ENCODE results near the gene S100A14. TPM values are rescaled to one million over a fixed set of nuclear protein-coding genes. Genes with fewer than 3 reads are reported as not detected.

Gene S100A14
- 100 to 1,000 TPM in 1 of 12 donors, 10 to 100 TPM in 3, 1 to 10 TPM in 1, under 1 TPM in 5, not detected in 2; 0.29 to 118 (median 0.99) TPM for polyA plus RNA-seq (ENCODE audit: insufficient read length in 12 of 12)
- long read RNA-seq, donor 1, transcript S100A14-206 (3 exons, 1,025 nt), result minor isoform, 27 of 206 reads
- long read RNA-seq, donor 1, transcript S100A14-201 (4 exons, 1,058 nt), result major isoform, 168 of 206 reads
- long read RNA-seq, donor 1, partial matches to known transcripts, result 11 of 206 reads
- long read RNA-seq, donor 1, other reads (novel, unspliced or antisense), result 0 of 206 reads
- long read RNA-seq, donor 2, result 0 reads
- long read RNA-seq, donor 3, partial matches to known transcripts, result 0 of 1 reads
- long read RNA-seq, donor 3, other reads (novel, unspliced or antisense), result 0 of 1 reads
- long read RNA-seq, donor 4, result 0 reads
- long read RNA-seq, donor 5, result 0 reads
- long read RNA-seq, donor 6, result 0 reads
- long read RNA-seq, donor 7, partial matches to known transcripts, result 0 of 3 reads
- long read RNA-seq, donor 7, other reads (novel, unspliced or antisense), result 0 of 3 reads
- long read RNA-seq, donor 8, result 0 reads
- long read RNA-seq, donor 9, transcript S100A14-201 (4 exons, 1,058 nt), result major isoform, 13 of 13 reads
- long read RNA-seq, donor 9, partial matches to known transcripts, result 0 of 13 reads
- long read RNA-seq, donor 9, other reads (novel, unspliced or antisense), result 0 of 13 reads
- long read RNA-seq, donor 10, result 0 reads
- long read RNA-seq, donor 11, result 0 reads

GRCh38 chr1:153616144-153616916 is at the start of gene S100A14:
TSS of gene S100A14 (minus strand) at chr1:153616325. CDS start at chr1:153615858, 467 bp downstream.
- no peak for DNase-seq

- no peak for DNase-seq
Observed at GRCh38 chr1:153663211-153663610, 47.1 kb upstream of the S100A14 start.

- no peak for DNase-seq
Observed at GRCh38 chr1:153662269-153662668, 46.1 kb upstream of the S100A14 start.

GRCh38 chr1:153661111-153661708 is 45.1 kb upstream of the S100A14 start:
- no peak for DNase-seq

- no peak for DNase-seq
Observed at GRCh38 chr1:153659656-153660055, 43.5 kb upstream of the S100A14 start.

- no peak for DNase-seq
Observed at GRCh38 chr1:153659175-153659534, 43.0 kb upstream of the S100A14 start.

GRCh38 chr1:153658400-153659174 is 42.5 kb upstream of the S100A14 start, which contains the start of gene SNAPIN:
TSS of gene SNAPIN (plus strand) at chr1:153658703. CDS start at chr1:153658744, 41 bp downstream.
- peak; percentile 94 for DNase-seq

- DNase-seq, result no peak
Observed at GRCh38 chr1:153655333-153655732, 39.2 kb upstream of the S100A14 start.

GRCh38 chr1:153652805-153653500 is 36.8 kb upstream of the S100A14 start:
- DNase-seq, result no peak

- DNase-seq, result no peak
Observed at GRCh38 chr1:153651771-153652170, 35.6 kb upstream of the S100A14 start.

GRCh38 chr1:153649863-153650235 is 33.7 kb upstream of the S100A14 start:
- peak; percentile 55 for DNase-seq

GRCh38 chr1:153649137-153649862 is 33.2 kb upstream of the S100A14 start:
- DNase-seq, result no peak

GRCh38 chr1:153648000-153648643 is 32.0 kb upstream of the S100A14 start:
- DNase-seq, result no peak

GRCh38 chr1:153647346-153647714 is 31.2 kb upstream of the S100A14 start:
- DNase-seq, result no peak

- no peak for DNase-seq
Observed at GRCh38 chr1:153646672-153647345, 30.7 kb upstream of the S100A14 start.

- DNase-seq, result no peak
Observed at GRCh38 chr1:153643816-153644215, 27.7 kb upstream of the S100A14 start.

- no peak for DNase-seq
Observed at GRCh38 chr1:153643100-153643499, 27.0 kb upstream of the S100A14 start.

- DNase-seq, result no peak
Observed at GRCh38 chr1:153642161-153642560, 26.0 kb upstream of the S100A14 start.

GRCh38 chr1:153640861-153641260 is 24.7 kb upstream of the S100A14 start:
- no peak for DNase-seq
